ENCODE data around the gene SOX5.

The SOX5 gene

DNA sequence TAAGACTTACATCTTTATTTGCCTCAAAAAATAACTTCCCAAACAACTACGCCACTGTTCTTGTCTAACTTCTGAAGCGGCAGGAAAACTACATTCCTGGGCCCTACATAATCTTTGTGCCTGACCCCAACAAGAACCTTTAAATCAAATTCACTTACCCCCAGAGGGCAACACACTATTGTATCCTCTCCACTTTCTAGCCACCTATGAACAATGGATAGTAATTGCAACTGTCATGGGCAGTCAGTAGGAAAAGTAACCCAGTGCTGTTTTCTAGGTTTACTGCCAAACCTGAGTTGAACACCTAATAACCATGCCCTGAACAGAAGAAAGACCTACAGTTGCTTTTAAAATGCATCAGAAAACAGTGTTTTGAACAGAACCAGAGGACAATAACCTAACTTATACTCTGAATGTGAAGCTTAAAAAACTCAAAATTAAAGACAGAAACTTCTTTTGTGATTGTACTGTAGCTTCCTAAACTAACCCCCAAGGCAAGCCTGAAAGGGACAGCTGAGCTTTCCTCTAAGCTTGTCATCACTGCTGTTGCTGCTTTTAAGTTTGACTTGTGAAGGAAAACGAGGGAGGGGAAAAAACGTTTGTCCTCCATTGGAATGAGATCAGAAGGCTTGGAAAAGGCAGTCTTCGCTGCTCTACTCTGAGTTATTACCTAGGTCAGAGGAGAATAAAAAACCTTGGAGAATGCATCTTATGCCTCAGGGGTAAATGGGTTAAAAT is 195.7 kb downstream of the SOX5 start:
- TF ChIP-seq EZH2phosphoT487 (IDR thresholded peaks at IDR 0.05; ENCODE audit: borderline replicate concordance): no peak
- TF ChIP-seq, protein P1, sequence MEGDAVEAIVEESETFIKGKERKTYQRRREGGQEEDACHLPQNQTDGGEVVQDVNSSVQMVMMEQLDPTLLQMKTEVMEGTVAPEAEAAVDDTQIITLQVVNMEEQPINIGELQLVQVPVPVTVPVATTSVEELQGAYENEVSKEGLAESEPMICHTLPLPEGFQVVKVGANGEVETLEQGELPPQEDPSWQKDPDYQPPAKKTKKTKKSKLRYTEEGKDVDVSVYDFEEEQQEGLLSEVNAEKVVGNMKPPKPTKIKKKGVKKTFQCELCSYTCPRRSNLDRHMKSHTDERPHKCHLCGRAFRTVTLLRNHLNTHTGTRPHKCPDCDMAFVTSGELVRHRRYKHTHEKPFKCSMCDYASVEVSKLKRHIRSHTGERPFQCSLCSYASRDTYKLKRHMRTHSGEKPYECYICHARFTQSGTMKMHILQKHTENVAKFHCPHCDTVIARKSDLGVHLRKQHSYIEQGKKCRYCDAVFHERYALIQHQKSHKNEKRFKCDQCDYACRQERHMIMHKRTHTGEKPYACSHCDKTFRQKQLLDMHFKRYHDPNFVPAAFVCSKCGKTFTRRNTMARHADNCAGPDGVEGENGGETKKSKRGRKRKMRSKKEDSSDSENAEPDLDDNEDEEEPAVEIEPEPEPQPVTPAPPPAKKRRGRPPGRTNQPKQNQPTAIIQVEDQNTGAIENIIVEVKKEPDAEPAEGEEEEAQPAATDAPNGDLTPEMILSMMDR (conservative IDR thresholded peaks at IDR 0.05; ENCODE audit: low read length): no peak
- Histone ChIP-seq H3K9me2 (replicated peaks; ENCODE audit: low read depth, low read length) (no peaks in the 10 kb centered on the region), H3K4me1 (ENCODE audit: insufficient read depth, low read length, poor library complexity, severe bottlenecking) (no peaks in the 10 kb centered on the region), H3K4me2 (ENCODE audit: low read depth, low read length, poor library complexity, severe bottlenecking) (no peak overlapping the region), H3K9ac (ENCODE audit: low read depth, low read length, poor library complexity, severe bottlenecking) (no peak overlapping the region), H3K79me2 (ENCODE audit: insufficient read depth, low read length) (no peaks in the 10 kb centered on the region), H3K27me3 (ENCODE audit: insufficient read depth, low read length, poor library complexity, severe bottlenecking) (no peaks in the 10 kb centered on the region), H3K9me3 (ENCODE audit: insufficient read depth, low read depth, low read length) (no peaks in the 10 kb centered on the region), H3K4me3 (ENCODE audit: low read length, poor library complexity, severe bottlenecking) (no peak overlapping the region), H2AFZ (ENCODE audit: low read length) (no peak overlapping the region), H4K20me1 (ENCODE audit: insufficient read depth, low read length, poor library complexity, severe bottlenecking) (no peaks in the 10 kb centered on the region), H3F3A (ENCODE audit: low read depth) (no peaks in the 10 kb centered on the region), H3K36me3 (ENCODE audit: insufficient read depth, low read length) (no peaks in the 10 kb centered on the region)

DNA sequence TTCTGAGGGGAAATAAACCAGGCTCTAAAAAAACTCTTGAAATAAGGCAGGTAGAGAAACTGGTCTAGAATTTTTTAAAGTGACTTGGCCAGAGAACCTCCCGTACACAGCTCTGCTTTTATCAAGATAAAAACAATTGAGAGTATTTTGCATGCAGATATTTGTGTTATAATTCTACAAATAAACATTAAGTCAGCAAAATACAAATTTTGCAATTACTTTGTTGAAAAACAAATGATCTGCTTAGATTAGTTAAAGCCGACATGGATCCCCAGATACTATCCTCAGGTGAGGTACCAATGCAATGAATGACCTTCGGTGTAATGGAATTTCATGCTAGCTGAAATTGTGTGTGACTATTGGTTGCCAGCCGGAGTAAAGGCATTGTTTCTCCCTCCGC is 197.2 kb downstream of the SOX5 start:
- H3K4me2 ChIP-seq (ENCODE audit: low read depth, low read length, poor library complexity, severe bottlenecking): no peak overlapping the region
- H3F3A ChIP-seq (ENCODE audit: low read depth): no peaks in the 10 kb centered on the region
- H3K9ac ChIP-seq (ENCODE audit: low read depth, low read length, poor library complexity, severe bottlenecking): no peak overlapping the region
- H3K9me3 ChIP-seq (ENCODE audit: insufficient read depth, low read depth, low read length): no peaks in the 10 kb centered on the region
- no peaks in the 10 kb centered on the region for H3K27me3 ChIP-seq (ENCODE audit: insufficient read depth, low read length, poor library complexity, severe bottlenecking)
- H3K4me3 ChIP-seq (ENCODE audit: low read length, poor library complexity, severe bottlenecking): no peak overlapping the region
- no peaks in the 10 kb centered on the region for H3K4me1 ChIP-seq (ENCODE audit: insufficient read depth, low read length, poor library complexity, severe bottlenecking)
- H4K20me1 ChIP-seq (ENCODE audit: insufficient read depth, low read length, poor library complexity, severe bottlenecking): no peaks in the 10 kb centered on the region
- H3K79me2 ChIP-seq (ENCODE audit: insufficient read depth, low read length): no peaks in the 10 kb centered on the region
- no peak for TF ChIP-seq EZH2phosphoT487 (IDR thresholded peaks at IDR 0.05; ENCODE audit: borderline replicate concordance)
- TF ChIP-seq, protein P1 (conservative IDR thresholded peaks at IDR 0.05; ENCODE audit: low read length): no peak
- no peaks in the 10 kb centered on the region for H3K9me2 ChIP-seq (replicated peaks; ENCODE audit: low read depth, low read length)
- H3K36me3 ChIP-seq (ENCODE audit: insufficient read depth, low read length): no peaks in the 10 kb centered on the region
- no peak overlapping the region for H2AFZ ChIP-seq (ENCODE audit: low read length)

DNA sequence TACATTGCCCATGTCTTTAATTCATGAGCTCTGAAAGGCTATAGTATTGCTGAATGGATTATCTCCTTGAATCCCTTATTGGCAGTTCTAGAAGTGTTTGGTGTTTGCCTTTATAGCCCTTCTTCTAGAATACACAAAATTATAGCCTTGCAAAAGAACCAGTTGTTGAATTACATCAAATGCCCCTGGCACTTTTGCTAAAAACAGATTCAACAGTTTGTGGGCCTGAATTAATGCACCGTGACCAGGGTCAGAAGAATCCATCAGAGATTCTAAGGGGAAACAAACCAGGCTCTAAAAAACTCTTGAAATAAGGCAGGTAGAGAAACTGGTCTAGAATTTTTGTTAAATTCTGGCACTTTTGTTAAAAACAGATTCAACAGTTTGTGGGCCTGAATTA is 197.8 kb downstream of the SOX5 start:
- no peak for TF ChIP-seq EZH2phosphoT487 (IDR thresholded peaks at IDR 0.05; ENCODE audit: borderline replicate concordance)
- TF ChIP-seq, protein P1 (conservative IDR thresholded peaks at IDR 0.05; ENCODE audit: low read length): no peak
- no peaks in the 10 kb centered on the region for H3K9me2 ChIP-seq (replicated peaks; ENCODE audit: low read depth, low read length)
- H3K4me1 ChIP-seq (ENCODE audit: insufficient read depth, low read length, poor library complexity, severe bottlenecking): no peaks in the 10 kb centered on the region
- no peaks in the 10 kb centered on the region for H3K79me2 ChIP-seq (ENCODE audit: insufficient read depth, low read length)
- H2AFZ ChIP-seq (ENCODE audit: low read length): no peak overlapping the region
- H3K9me3 ChIP-seq (ENCODE audit: insufficient read depth, low read depth, low read length): no peaks in the 10 kb centered on the region
- no peak overlapping the region for H3K4me2 ChIP-seq (ENCODE audit: low read depth, low read length, poor library complexity, severe bottlenecking)
- no peaks in the 10 kb centered on the region for H3F3A ChIP-seq (ENCODE audit: low read depth)
- no peaks in the 10 kb centered on the region for H3K27me3 ChIP-seq (ENCODE audit: insufficient read depth, low read length, poor library complexity, severe bottlenecking)
- H3K4me3 ChIP-seq (ENCODE audit: low read length, poor library complexity, severe bottlenecking): no peak overlapping the region
- H3K36me3 ChIP-seq (ENCODE audit: insufficient read depth, low read length): no peaks in the 10 kb centered on the region
- no peaks in the 10 kb centered on the region for H4K20me1 ChIP-seq (ENCODE audit: insufficient read depth, low read length, poor library complexity, severe bottlenecking)
- H3K9ac ChIP-seq (ENCODE audit: low read depth, low read length, poor library complexity, severe bottlenecking): no peak overlapping the region
